Chondrocyte (in vitro differentiated cells): ENCODE measurements around the gene SLC9C1. TPM values are rescaled to one million over a fixed set of nuclear protein-coding genes. Genes with fewer than 3 reads are reported as not detected.

Experiments
- DNase-seq: peaks from one replicate; pipeline ENCODE4 v3.0.0; 2021; ENCODE audit warnings: mixed read lengths, low spot score
- H3K27ac Mint-ChIP-seq: one replicate; pipeline ENCODE4 v1.8.0; 2021; ENCODE audit warnings: mild to moderate bottlenecking, moderate library complexity, mixed read lengths; ENCODE audit not compliant: unreplicated experiment
- H3K27me3 Mint-ChIP-seq: 2 replicates; pipeline ENCODE4 v1.8.0; 2021; ENCODE audit warnings: low read depth, mixed read lengths
- H3K36me3 Mint-ChIP-seq: 2 replicates; pipeline ENCODE4 v1.8.0; 2021; ENCODE audit warnings: low read depth, mixed read lengths
- H3K4me1 Mint-ChIP-seq: 2 replicates; pipeline ENCODE4 v1.8.0; 2021; ENCODE audit warnings: low read depth, mild to moderate bottlenecking, mixed read lengths
- H3K4me3 Mint-ChIP-seq: one replicate; pipeline ENCODE4 v1.8.0; 2021; ENCODE audit warnings: mild to moderate bottlenecking, moderate library complexity, mixed read lengths; ENCODE audit not compliant: unreplicated experiment
- H3K9me3 Mint-ChIP-seq: 2 replicates; pipeline ENCODE4 v1.8.0; 2021; ENCODE audit warnings: low read depth, mixed read lengths
- CTCF ChIP-seq: fragments of 200-600 bp; sonication (generic); IDR thresholded peaks from 2 replicates; pipeline ENCODE4 v1.5.0; 2021; ENCODE audit warnings: antibody characterized with exemption, mild to moderate bottlenecking, moderate library complexity
- total RNA-seq: library from RNA; stranded (reverse); gene quantifications from 3 replicates; pipeline ENCODE4 v1.2.1, GENCODE V29; 2021

SLC9C1 gene
- total RNA-seq, 1 donor from 2014 or later, result 0.07 TPM

- Mint-ChIP-seq H3K27ac (no peak overlapping the region), H3K4me1 (peaks cover 13% of the 10 kb centered on the region), H3K9me3 (no peaks in the 10 kb centered on the region), H3K4me3 (no peak overlapping the region), H3K27me3 (no peaks in the 10 kb centered on the region), H3K36me3 (no peaks in the 10 kb centered on the region)
- no peak for TF ChIP-seq CTCF
- DNase-seq, result no peak
These were observed 3.7 kb upstream of the SLC9C1 start for GRCh38 chr3:112297714-112298113.

GRCh38 chr3:112289011-112289410 is 5.0 kb downstream of the SLC9C1 start:
- no peak for TF ChIP-seq CTCF
- peaks cover 9% of the 10 kb centered on the region for H3K4me1 Mint-ChIP-seq
- no peak overlapping the region for H3K27ac Mint-ChIP-seq
- no peaks in the 10 kb centered on the region for H3K27me3 Mint-ChIP-seq
- H3K36me3 Mint-ChIP-seq, result no peaks in the 10 kb centered on the region
- no peak overlapping the region for H3K4me3 Mint-ChIP-seq
- peaks cover 3% of the 10 kb centered on the region for H3K9me3 Mint-ChIP-seq
- no peak for DNase-seq

- no peaks in the 10 kb centered on the region for H3K36me3 Mint-ChIP-seq
- H3K9me3 Mint-ChIP-seq, result no peaks in the 10 kb centered on the region
- H3K27me3 Mint-ChIP-seq, result peaks cover 24% of the 10 kb centered on the region
- H3K4me1 Mint-ChIP-seq, result no peaks in the 10 kb centered on the region
- TF ChIP-seq CTCF, result no peak
- no peak overlapping the region for H3K27ac Mint-ChIP-seq
- H3K4me3 Mint-ChIP-seq, result no peak overlapping the region
- DNase-seq, result no peak
These were observed 13.8 kb downstream of the SLC9C1 start for GRCh38 chr3:112280266-112280665.

- Mint-ChIP-seq H3K4me1 (no peaks in the 10 kb centered on the region), H3K27ac (no peak overlapping the region)
- DNase-seq, result no peak
These were observed 20.5 kb downstream of the SLC9C1 start for GRCh38 chr3:112273536-112273935.

GRCh38 chr3:112261742-112262141 is 32.3 kb downstream of the SLC9C1 start:
- TF ChIP-seq CTCF, result no peak
- Mint-ChIP-seq H3K27ac (no peak overlapping the region), H3K36me3 (no peaks in the 10 kb centered on the region), H3K27me3 (peaks cover 21% of the 10 kb centered on the region), H3K4me1 (no peaks in the 10 kb centered on the region), H3K4me3 (no peak overlapping the region), H3K9me3 (no peaks in the 10 kb centered on the region)
- no peak for DNase-seq

More at GRCh38 chr3:112273536-112273935, 20.5 kb downstream of the SLC9C1 start:
- Mint-ChIP-seq H3K36me3 (no peaks in the 10 kb centered on the region), H3K9me3 (no peaks in the 10 kb centered on the region), H3K27me3 (peaks cover 10% of the 10 kb centered on the region), H3K4me3 (no peak overlapping the region)
- TF ChIP-seq CTCF, result no peak
